ENCODE data around the gene LINGO3.

LINGO3 gene

GRCh38 chr19:2327773-2328400 is 19.9 kb upstream of the LINGO3 start:
- DNase-seq (ENCODE audit: low read depth in 3 of 3), result peak; percentile 26 to 43 (median 35)

GRCh38 chr19:2326699-2327360 is 18.9 kb upstream of the LINGO3 start:
- no peak for DNase-seq (ENCODE audit: low read depth in 3 of 3)

- no peak for DNase-seq (ENCODE audit: low read depth in 3 of 3)
These were observed 17.5 kb upstream of the LINGO3 start for GRCh38 chr19:2325281-2326046.

GRCh38 chr19:2324220-2324948 is 16.4 kb upstream of the LINGO3 start:
- DNase-seq (ENCODE audit: low read depth in 3 of 3), result no peak

- DNase-seq (ENCODE audit: low read depth in 3 of 3), result no peak
These were observed 15.8 kb upstream of the LINGO3 start for GRCh38 chr19:2323707-2324106.

GRCh38 chr19:2321565-2322283 is 13.8 kb upstream of the LINGO3 start:
- no peak for DNase-seq (ENCODE audit: low read depth in 3 of 3)

GRCh38 chr19:2320939-2321338 is 13.0 kb upstream of the LINGO3 start:
- no peak for DNase-seq (ENCODE audit: low read depth in 3 of 3)

GRCh38 chr19:2320049-2320448 is 12.1 kb upstream of the LINGO3 start:
- DNase-seq (ENCODE audit: low read depth in 3 of 3), result no peak

GRCh38 chr19:2319551-2319950 is 11.6 kb upstream of the LINGO3 start:
- DNase-seq (ENCODE audit: low read depth in 3 of 3), result no peak

GRCh38 chr19:2318923-2319322 is 11.0 kb upstream of the LINGO3 start:
- DNase-seq (ENCODE audit: low read depth in 3 of 3), result no peak

- DNase-seq (ENCODE audit: low read depth in 3 of 3), result no peak
These were observed 9.8 kb upstream of the LINGO3 start for GRCh38 chr19:2317756-2318155.

- no peak for DNase-seq (ENCODE audit: low read depth in 3 of 3)
These were observed 9.3 kb upstream of the LINGO3 start for GRCh38 chr19:2317300-2317699.

GRCh38 chr19:2315818-2316353 is 7.9 kb upstream of the LINGO3 start:
- DNase-seq (ENCODE audit: low read depth in 3 of 3), result no peak

- DNase-seq (ENCODE audit: low read depth in 3 of 3), result no peak
These were observed 7.3 kb upstream of the LINGO3 start for GRCh38 chr19:2315121-2315817.

- no peak for DNase-seq (ENCODE audit: low read depth in 3 of 3)
These were observed 5.0 kb upstream of the LINGO3 start for GRCh38 chr19:2312820-2313501.

- DNase-seq (ENCODE audit: low read depth in 3 of 3), result no peak
These were observed 3.1 kb upstream of the LINGO3 start for GRCh38 chr19:2311093-2311492.

GRCh38 chr19:2309734-2310362 is 1.9 kb upstream of the LINGO3 start:
- no peak for DNase-seq (ENCODE audit: low read depth in 3 of 3)

- no peak for DNase-seq (ENCODE audit: low read depth in 3 of 3)
These were observed 389 bp downstream of the LINGO3 start for GRCh38 chr19:2307518-2308012.

GRCh38 chr19:2306971-2307370 is 983 bp downstream of the LINGO3 start:
- DNase-seq (ENCODE audit: low read depth in 3 of 3), result no peak
